Measurements from ENCODE around the gene CFAP299. TPM values are rescaled to one million over a fixed set of nuclear protein-coding genes. Genes with fewer than 3 reads are reported as not detected.
"Not testable (repeated sequence)": the region's sequence is repeated elsewhere in the genome, so short reads cannot be mapped to it uniquely, and the experiment has no call there.

The CFAP299 gene
- total RNA-seq, 6 experiments from 2014 or later, result not detected

GRCh38 chr4:80781431-80781830, 445.9 kb downstream of the CFAP299 start:
- Histone ChIP-seq H3K27ac (no peak overlapping the region), H3K4me1 (no peaks in the 10 kb centered on the region), H3K4me3 (no peak overlapping the region), H3K9me3 (no peaks in the 10 kb centered on the region), H3K27me3 (no peaks in the 10 kb centered on the region), H3K36me3 (no peaks in the 10 kb centered on the region)
- TF ChIP-seq, protein P1, sequence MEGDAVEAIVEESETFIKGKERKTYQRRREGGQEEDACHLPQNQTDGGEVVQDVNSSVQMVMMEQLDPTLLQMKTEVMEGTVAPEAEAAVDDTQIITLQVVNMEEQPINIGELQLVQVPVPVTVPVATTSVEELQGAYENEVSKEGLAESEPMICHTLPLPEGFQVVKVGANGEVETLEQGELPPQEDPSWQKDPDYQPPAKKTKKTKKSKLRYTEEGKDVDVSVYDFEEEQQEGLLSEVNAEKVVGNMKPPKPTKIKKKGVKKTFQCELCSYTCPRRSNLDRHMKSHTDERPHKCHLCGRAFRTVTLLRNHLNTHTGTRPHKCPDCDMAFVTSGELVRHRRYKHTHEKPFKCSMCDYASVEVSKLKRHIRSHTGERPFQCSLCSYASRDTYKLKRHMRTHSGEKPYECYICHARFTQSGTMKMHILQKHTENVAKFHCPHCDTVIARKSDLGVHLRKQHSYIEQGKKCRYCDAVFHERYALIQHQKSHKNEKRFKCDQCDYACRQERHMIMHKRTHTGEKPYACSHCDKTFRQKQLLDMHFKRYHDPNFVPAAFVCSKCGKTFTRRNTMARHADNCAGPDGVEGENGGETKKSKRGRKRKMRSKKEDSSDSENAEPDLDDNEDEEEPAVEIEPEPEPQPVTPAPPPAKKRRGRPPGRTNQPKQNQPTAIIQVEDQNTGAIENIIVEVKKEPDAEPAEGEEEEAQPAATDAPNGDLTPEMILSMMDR (IDR thresholded peaks at IDR 0.05), result no peak
- no peak for TF ChIP-seq POLR2A (IDR thresholded peaks at IDR 0.05)
- whole genome bisulfite sequencing (ENCODE audit: insufficient coverage, low coverage, low lambda C conversion rate, missing lambda C conversion rate), result 50% methylated on average over 1 of the region's 1 CpG
- intact Hi-C loops (cut with DNase I), result no loop called here
- DNase-seq (no peak), ATAC-seq (no peak)

- no peak for TF ChIP-seq POLR2A (IDR thresholded peaks at IDR 0.05)
- TF ChIP-seq, protein P1 (IDR thresholded peaks at IDR 0.05), result no peak
- Histone ChIP-seq H3K4me1 (no peaks in the 10 kb centered on the region), H3K4me3 (no peak overlapping the region), H3K27ac (no peak overlapping the region), H3K9me3 (no peaks in the 10 kb centered on the region), H3K36me3 (no peaks in the 10 kb centered on the region), H3K27me3 (no peaks in the 10 kb centered on the region)
- ATAC-seq (no peak), DNase-seq (no peak)
- 27% methylated on average over 1 of the region's 1 CpG for WGBS (ENCODE audit: insufficient coverage, low coverage, low lambda C conversion rate, missing lambda C conversion rate)
- intact Hi-C loops (cut with DNase I), result no loop called here
These were observed 451.8 kb downstream of the CFAP299 start for GRCh38 chr4:80787306-80787705.

GRCh38 chr4:80788798-80789197, 453.3 kb downstream of the CFAP299 start:
- no peaks in the 10 kb centered on the region for H3K4me1 ChIP-seq
- intact Hi-C loops (cut with DNase I), result no loop called here
- no peaks in the 10 kb centered on the region for H3K27me3 ChIP-seq
- DNase-seq (no peak), ATAC-seq (no peak)
- no peak overlapping the region for H3K27ac ChIP-seq
- no peak for TF ChIP-seq POLR2A (IDR thresholded peaks at IDR 0.05)
- TF ChIP-seq, protein P1 (IDR thresholded peaks at IDR 0.05), result no peak
- no peak overlapping the region for H3K4me3 ChIP-seq
- WGBS (ENCODE audit: insufficient coverage, low coverage, low lambda C conversion rate, missing lambda C conversion rate), result 30% methylated on average over 1 of the region's 1 CpG
- H3K36me3 ChIP-seq, result no peaks in the 10 kb centered on the region
- no peaks in the 10 kb centered on the region for H3K9me3 ChIP-seq

DNA sequence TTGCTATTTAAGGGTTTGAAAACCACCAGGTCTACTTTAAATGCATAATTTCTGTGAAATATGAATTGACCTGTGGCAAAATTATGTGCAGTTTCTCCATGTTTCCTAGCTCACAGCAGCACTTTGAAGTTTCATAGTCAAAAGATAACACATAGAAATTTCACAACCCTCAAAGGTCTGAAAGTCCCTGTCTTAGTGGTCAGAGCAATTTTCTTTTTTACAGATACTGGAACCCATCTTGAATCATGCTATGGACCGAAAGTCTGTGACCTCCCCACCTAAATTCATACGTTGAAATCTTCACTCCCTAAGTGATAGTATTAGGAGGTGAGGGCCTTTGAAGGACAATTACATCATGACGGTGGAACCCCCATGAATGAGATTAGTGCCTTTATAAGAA, 454.6 kb downstream of the CFAP299 start:
- DNase-seq, result no peak
- Histone ChIP-seq H3K4me3 (no peak overlapping the region), H3K4me1 (no peaks in the 10 kb centered on the region), H3K9me3 (no peaks in the 10 kb centered on the region), H3K36me3 (no peaks in the 10 kb centered on the region), H3K27me3 (no peaks in the 10 kb centered on the region), H3K27ac (no peak overlapping the region)
- no peak for ATAC-seq
- TF ChIP-seq, protein P1 (IDR thresholded peaks at IDR 0.05), result no peak
- TF ChIP-seq POLR2A (IDR thresholded peaks at IDR 0.05), result no peak
- intact Hi-C loops (cut with DNase I), result no loop called here
- WGBS (ENCODE audit: insufficient coverage, low coverage, low lambda C conversion rate, missing lambda C conversion rate), result 53% methylated on average over 3 of the region's 3 CpGs

- intact Hi-C loops (cut with DNase I); H3K27ac ChIP-seq; H3K4me3 ChIP-seq; H3K4me1 ChIP-seq; DNase-seq; H3K9me3 ChIP-seq; H3K36me3 ChIP-seq; ATAC-seq; H3K27me3 ChIP-seq: not testable (repeated sequence)
- WGBS (ENCODE audit: insufficient coverage, low coverage, low lambda C conversion rate, missing lambda C conversion rate), result 36% methylated on average over 1 of the region's 1 CpG
These were observed 458.1 kb downstream of the CFAP299 start for GRCh38 chr4:80793660-80794059.

Data from right lobe of liver (tissue), 6 donors.